HG03108 (cell line): ENCODE data around the gene MCM8.

Experiments
- ATAC-seq: cut with Tn5 transposase; IDR thresholded peaks from one replicate; pipeline ENCODE4 v1.9.1; 2021; ENCODE audit warnings: moderate library complexity; ENCODE audit not compliant: unreplicated experiment

The MCM8 gene

GRCh38 chr20:5945963-5946362 lies 4.5 kb upstream of the MCM8 start:
- ATAC-seq, result no peak

DNA sequence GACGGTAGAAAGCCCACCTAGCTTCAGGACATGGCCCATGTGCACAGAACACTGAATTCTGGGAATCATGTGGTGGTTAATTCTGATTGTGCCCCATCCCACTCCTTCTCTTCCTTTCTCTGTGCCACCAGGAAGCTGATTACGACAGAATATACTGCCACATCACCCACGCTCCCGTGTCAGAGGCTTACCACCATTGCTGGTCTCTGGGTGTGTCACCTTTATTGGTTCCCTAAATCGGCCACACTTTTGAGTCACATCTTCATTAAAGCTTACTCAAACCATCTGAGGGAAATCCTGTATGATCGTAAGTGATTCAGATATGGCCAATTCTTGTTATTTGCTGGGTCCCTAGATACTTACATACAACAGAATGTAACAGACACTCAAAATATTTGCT lies 3.2 kb upstream of the MCM8 start:
- no peak for ATAC-seq

GRCh38 chr20:5949943-5950270 lies 545 bp upstream of the MCM8 start:
- ATAC-seq, result peak; percentile 2

GRCh38 chr20:5967469-5967868 lies 17.0 kb downstream of the MCM8 start:
- no peak for ATAC-seq

- ATAC-seq, result no peak
These were observed 18.0 kb downstream of the MCM8 start for GRCh38 chr20:5968462-5968861.

DNA sequence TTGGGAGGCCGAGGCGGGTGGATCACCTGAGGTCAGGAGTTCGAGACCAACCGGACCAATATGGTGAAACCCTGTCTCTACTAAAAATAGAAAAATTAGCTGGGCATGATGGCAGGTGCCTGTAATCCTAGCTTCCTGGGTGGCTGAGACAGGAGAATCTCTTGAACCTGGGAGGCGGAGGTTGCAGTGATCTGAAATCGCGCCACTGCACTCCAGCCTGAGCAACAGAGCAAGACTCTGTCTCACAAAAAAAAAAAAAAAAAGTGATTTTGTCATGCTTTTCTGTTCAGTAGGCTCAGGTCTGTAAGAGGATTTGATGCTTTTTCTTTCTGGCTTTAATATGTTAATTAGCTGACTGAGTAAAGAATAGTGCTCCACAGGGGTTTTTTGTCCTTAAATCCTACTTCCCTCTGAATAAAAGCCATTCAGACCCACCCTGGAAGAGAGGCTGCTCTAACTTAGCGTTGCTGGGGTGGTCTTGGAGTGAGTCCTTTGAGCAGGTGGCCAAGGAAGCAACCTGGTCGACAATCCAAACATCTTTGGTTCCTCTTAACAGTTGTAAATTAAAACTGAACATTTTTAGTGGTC lies 19.0 kb downstream of the MCM8 start:
- no peak for ATAC-seq

GRCh38 chr20:5969940-5970339 lies 19.5 kb downstream of the MCM8 start:
- no peak for ATAC-seq

DNA sequence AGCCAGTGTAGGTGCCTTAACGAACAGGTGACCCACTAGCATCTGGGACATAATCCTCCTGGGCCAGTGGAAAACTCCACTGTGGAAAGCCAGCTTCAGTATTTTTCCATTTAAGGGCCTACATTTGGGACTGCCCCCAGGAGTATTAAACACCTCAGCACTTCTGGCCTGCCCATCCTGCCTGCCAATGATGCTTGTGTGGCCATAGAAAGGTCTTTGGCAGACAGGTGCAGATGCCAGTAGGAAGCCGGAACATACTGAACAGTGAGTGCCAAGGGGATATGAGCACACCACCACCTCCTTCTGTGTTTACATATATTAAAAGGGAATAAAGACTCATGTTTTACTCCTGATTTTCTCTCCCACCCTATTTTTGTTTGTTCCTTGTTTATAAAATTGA lies 19.9 kb downstream of the MCM8 start:
- ATAC-seq, result no peak

GRCh38 chr20:5971203-5971602 lies 20.8 kb downstream of the MCM8 start:
- ATAC-seq, result no peak

DNA sequence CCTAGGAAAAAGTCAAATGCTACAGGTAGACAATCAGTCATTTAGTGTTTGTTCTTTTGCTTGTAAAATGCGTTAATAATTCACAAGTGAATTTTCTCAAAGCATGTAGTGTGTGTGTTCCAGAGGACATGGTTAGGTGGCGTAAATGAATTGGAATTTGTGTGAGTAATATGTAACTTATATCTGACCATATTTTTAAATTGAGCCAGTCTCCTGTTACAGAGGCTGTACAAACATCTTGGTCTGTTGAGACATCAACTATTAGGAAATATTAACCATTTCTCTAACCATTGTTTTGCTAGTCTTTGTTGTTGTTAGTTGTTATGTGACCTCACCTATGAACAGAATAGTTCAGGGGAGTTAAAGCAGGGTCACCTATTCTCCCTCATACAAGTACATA lies 22.7 kb downstream of the MCM8 start:
- no peak for ATAC-seq

DNA sequence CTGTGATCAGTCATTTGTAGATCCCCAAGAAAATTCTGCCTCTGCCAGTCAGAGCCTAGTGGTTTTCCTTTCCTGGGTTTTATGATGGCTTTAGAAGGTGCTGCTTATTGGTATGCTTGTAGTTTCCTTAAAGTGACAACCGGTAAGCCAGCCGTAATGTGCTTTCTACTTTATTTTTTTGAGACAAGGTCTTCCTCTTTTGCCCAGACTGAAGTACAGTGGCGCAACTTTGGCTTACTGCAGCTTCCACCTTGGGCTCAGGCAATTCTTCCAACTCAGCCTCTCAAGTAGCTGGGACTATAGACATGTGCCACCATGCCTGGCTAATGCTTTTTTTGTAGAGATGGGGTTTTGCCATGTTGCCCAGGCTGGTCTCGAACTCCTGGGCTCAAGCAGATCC lies 23.5 kb downstream of the MCM8 start:
- no peak for ATAC-seq

DNA sequence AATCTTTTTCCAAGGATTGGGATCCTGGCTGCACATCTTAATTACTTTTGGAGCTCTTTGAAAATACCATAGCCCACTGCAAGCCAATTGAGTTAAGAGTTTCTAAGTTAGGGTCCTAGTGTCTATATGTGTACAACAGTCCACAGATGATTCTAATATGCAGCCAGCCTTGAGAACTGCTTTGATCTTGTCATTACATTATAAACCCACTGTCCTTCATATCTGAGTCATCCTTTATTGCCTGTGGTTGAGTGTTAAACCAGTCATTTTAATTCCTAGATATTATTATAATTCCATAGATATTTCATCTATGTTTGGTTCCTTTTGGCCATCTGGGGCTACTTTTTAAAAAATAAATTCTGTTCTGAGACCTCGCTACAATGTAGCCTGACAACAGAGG lies 24.1 kb downstream of the MCM8 start:
- no peak for ATAC-seq

- no peak for ATAC-seq
These were observed 25.3 kb downstream of the MCM8 start for GRCh38 chr20:5975778-5976177.

- no peak for ATAC-seq
These were observed 26.8 kb downstream of the MCM8 start for GRCh38 chr20:5977223-5977622.

DNA sequence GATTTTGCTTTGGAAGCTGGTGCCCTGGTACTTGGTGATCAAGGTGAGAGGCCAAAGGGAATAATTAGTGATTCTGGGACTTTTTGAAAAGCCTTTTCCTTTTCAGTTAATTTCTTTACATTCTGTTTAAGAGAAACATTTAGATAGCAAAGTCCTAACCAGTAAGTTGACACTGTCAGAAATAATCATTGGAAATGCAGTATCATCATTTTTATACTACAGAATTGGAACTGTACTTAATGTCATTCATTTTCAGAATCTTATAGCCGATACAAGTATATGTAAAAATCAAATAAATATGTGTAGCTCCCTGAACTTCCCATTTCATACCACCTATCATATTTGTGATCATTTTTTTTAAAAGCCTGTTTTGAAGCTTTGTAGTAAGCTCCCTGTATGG lies 27.5 kb downstream of the MCM8 start:
- ATAC-seq, result no peak

DNA sequence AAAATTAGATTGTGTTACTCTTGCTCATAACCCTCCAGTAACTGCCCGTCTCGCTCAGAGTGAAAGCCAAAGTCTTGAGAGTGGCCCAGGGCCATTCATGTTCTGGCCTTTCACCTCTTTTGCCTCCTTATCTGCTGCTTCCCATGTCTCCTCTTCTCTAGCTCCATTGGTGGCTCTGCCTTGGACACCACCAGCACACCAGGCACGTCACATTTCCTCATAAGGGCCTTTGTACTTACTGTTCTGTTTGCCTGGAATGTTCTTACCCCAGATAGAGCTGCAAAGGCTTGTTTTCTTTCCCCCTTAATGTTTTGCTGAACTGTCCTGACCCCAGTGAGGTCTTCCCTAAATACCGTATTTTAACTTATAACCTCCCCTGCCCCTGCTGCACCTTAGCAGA lies 29.3 kb downstream of the MCM8 start:
- no peak for ATAC-seq

DNA sequence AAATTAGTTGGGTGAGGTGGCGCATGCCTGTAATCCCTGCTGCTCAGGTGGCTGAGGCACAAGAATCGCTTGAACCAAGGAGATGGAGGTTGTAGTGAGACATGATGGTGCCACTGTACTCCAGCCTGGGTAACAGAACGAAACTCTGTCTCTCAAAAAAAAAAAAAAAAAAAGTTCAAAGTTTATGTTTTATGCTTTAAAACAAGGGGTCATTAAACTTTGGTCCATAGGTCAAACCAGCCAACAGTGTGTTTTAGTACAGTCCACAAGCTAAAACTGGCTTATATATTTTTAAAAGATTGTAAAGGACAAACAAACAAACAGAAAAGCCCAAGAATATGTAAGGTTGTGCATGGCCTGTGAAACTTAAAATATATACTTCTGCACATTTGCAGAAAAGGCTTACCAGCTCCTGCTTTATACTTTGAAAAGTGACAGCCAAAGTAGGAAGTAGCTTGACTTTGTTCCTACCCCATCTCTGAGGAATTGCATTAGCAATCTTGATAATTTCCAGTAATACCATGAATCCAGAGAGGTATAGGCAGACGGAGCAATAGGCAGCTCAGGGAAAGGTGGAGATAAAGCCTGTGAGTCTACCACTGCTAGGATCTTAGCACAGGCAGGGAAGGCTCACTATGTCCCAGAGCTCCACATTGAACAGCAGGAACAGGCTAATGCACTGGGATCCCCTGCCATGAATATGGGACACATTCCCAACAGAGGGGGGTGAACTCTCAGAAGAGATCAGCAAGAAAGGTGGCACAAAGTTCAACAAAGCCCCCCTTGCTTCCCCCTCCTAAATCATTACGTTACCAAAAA lies 30.5 kb downstream of the MCM8 start:
- no peak for ATAC-seq

DNA sequence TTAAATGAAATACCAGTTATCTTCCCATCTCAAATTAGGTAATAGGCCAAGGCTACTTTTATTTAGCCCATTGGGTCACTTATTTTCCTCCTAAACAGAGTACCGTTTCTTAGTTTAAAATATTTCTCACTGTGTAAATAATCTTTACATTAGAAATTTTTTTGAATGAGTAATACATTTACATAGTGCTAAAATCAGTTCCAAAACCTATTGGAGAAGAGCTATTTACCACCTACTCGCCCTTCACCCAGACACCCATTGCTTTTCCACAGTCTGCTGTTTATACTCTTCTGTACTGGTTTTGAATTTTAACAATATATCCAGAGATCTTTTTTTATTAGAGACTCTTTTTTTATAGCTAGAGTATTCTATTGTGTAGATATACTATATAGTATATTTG lies 36.9 kb downstream of the MCM8 start:
- ATAC-seq, result no peak

- no peak for ATAC-seq
These were observed 39.1 kb downstream of the MCM8 start for GRCh38 chr20:5989539-5989938.

DNA sequence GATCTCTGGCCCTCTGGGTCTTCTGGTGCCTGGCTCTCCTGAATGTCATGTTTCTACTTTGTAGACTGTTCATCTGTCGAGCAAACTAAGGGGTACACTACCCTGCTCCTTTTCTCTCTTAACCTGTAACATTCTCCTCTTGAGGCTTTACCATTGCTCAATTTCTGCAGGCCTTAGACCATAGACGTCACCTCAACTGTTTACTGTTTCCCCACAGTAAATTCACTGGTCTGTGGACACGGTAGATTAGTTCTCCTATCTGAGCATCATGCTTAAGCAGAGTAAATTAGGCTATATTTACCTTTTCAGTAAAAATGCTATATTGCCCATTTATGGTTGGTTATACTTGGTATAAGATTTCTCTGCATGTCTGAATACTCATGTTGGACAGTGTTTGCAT lies 40.5 kb downstream of the MCM8 start:
- ATAC-seq, result no peak

DNA sequence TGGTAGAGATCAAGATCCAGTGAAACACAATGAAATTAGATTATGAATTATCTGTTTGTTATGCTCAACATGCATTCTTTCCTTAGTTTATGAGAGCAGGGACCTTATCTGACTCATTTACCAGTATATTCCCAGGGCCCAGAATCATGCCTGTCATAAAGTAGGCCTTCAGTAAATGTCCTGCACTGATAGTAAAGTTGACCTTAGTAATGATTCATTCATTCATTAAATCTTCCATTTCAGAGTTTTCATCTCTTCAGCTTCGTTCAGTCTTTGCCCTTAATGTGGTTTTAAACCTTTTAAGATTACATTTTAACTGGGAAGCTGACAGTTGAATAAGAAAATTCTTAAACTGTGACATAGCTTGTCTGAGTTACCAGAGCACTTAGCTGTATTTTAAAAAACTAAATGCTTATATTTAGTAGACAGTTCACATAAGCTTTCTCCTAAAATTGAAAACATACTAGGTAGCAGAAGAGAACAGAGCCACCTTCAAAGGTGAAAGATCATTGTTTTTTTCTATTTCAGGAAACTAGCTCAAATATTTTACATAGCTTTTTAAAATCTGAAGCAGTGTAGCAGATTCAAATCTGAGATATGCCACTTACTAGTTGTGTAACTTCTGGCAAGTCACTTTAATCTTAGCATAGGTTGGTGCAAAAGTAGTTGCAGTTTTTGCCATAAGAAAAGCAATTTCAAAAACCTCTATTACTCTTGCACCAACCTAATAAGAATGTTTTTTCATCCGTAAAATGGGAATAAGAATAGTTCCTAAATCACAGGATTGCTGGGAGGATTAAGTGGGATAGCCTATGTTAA lies 41.4 kb downstream of the MCM8 start:
- no peak for ATAC-seq

- ATAC-seq, result peak; percentile 90
These were observed 46.3 kb downstream of the MCM8 start for GRCh38 chr20:5996765-5997164.
